SH-SY5Y (cell line): ENCODE data around the gene TEKT3.
A peak's percentile ranks its signal among the peaks of the same experiment; 100 is the strongest.

Experiments used
- GATA2 ChIP-seq: IDR thresholded peaks from 2 replicates; pipeline ENCODE4 v1.6.1; 2011; ENCODE audit warnings: mild to moderate bottlenecking, low read depth, low read length
- GATA3 ChIP-seq: IDR thresholded peaks from 2 replicates; pipeline ENCODE4 v1.6.1; 2011; ENCODE audit warnings: low read depth, mild to moderate bottlenecking, low read length, moderate library complexity

The TEKT3 gene

DNA sequence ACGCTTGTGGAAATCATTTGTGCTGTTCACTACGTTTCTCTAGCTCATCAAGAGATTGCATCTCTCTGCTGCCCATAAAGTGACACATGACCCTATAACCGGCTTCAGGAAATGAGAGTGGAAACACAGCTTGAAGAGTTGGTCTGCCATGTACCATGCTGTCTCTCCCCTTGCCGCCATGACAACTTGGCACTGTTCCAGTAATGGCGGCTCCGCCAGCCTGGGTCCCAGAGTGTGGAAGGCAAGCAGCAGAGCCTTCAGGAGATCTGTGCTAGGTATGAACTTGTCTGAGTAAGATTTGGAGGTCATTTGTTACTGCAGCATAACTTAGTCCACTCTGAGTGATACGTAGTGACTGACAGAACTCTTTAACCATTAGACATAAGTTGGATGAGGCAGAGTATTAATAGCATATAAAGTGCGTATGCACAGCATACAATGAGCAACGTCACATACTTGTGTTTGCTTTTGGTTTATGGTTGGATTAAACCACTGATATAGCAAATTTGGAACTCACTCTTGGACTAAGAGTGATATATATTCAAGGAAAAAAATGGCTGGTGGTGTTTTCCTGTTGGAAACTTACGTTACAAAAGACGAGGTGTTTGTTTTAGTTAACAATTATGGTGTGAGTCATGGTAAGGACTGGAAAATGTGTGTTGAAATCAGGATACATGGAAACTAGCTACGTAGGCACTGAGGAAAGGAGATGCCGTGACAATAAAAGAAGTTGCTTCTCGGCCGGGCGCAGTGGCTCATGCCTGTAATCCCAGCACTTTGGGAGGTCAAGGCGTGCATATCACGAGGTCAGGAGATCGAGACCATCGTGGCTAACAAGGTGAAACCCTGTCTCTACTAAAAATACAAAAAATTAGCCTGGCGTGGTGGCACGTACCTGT is 51.9 kb downstream of the TEKT3 start:
- TF ChIP-seq GATA2 = peak; percentile 74
- no peak for TF ChIP-seq GATA3

DNA sequence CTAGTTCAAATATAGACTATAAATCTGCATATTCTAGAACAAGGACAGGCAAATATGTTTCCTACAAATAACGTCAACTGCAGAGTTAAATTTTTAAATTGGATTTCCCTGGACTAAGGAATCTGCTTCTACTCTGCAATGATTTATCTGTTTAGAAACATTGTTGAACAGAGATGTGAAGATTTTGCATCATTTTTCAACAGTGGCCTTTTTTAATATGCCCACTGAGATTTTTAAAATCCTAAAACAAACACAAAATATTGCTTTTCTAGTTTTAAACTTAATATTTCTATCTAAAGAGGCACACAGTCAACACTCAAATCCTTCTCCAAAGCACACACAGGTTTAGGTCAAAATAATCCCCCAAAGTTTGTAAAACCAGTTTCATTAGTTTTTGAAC is 52.5 kb downstream of the TEKT3 start:
- no peak for TF ChIP-seq GATA2
- no peak for TF ChIP-seq GATA3

DNA sequence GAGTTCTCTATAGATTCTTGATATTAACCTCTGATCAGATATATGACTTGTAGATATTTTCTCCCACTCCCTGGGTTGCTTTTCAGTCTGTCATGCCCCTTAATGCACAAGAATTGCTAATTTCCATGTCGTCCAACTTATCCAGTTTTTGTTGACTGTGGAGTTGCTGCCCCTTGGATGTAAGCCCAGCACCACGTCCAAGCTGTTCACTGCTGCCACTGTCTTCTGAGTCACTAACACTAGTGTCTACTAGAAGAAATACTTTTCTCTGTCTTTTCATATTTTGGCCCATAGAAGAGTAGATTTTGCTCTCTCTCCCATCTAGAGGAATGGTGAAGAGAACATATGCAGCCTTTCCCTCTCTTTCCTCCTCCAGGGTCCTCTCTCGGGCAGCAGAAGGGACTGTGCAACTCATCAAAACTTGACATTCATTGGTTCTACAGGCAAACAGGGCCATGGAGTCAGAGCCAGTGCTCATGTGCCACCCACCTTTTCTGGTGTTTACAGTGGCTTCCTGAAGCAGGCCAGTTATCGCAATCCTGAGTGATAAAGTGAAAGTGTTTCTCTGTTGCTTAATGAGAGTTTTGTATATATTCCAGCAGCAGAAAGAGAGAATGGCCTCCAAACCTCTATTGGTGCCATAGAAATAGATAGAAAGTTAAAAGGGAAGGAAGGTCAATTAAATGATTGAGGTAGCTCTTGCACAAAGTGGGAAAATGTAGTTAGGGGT is 53.7 kb downstream of the TEKT3 start:
- TF ChIP-seq GATA3 (no peak), GATA2 (no peak)

DNA sequence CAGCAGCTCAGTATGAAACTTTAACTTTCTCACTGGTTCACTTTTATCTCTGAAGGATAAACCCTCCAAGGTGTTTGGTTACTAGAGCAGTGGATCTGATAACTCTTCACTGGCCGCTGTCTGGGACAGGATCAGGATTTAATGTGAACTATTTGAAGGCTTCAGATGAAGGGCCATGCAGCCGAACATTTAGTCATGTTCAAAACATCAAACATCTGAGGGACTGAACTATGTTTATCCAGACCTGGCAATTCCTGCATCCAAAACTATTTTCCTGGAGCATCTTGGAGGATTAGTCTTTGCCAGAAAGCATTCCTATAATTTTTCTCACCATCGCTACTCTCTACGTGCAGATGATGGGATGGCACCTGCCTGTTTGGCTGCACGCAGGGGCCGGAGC is 55.9 kb downstream of the TEKT3 start:
- TF ChIP-seq GATA3 (no peak), GATA2 (no peak)

DNA sequence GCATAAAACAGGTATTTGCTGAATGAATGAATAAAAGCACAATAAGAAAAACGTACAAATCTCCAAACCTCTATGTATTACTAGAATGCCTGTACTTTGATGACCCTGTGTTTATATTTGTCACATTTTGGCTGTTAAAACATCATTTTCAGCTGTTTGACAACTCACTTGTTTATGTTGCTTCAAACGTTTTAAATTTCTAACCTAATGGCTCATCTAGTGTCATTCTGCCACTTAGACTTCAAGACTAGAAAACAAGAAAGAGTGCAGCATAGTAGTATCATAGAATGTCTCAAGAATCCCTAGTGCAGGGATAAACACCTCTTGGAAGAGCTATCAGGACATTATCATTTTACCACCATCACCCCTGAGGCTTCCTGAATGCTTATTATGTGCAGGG is 56.9 kb downstream of the TEKT3 start:
- TF ChIP-seq GATA3 (no peak), GATA2 (no peak)

DNA sequence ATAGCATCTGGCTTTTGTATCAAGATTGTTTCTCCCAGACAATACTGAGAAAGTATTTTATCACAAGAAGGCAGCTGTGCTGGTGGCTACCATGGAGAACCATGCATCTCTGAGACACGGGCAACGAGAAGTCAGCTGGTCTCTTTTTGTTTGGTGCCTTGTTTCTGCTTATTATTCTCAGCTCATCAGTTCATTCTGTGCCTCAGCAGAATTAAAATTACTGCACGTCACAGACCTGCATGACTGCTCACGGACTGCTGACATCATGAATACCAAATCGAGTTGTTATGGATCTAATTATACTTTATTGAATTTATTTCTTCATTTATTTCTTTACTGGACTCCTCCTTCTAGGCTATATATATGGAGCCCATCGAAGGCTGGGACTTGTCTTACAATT is 57.3 kb downstream of the TEKT3 start:
- TF ChIP-seq GATA3 = no peak
- no peak for TF ChIP-seq GATA2

DNA sequence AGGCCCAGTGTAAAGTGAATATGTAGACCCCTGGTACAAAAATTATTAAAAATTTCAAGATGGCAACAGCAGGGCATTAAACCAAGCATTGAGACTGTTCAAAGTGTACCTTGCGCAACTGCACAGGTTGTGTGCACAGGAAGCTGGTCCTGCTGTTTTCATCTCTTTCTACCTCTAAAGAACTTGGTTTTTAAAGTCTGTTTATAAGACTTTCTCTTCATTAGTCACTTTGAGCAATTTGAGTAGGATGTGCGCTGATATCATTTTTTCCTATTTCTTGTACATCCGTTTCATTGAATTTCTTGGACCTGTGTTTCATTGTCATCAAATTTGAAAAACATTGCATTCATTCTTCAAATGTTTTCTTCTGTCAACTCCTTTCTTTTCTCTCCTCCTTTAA is 59.5 kb downstream of the TEKT3 start:
- no peak for TF ChIP-seq GATA2
- no peak for TF ChIP-seq GATA3

DNA sequence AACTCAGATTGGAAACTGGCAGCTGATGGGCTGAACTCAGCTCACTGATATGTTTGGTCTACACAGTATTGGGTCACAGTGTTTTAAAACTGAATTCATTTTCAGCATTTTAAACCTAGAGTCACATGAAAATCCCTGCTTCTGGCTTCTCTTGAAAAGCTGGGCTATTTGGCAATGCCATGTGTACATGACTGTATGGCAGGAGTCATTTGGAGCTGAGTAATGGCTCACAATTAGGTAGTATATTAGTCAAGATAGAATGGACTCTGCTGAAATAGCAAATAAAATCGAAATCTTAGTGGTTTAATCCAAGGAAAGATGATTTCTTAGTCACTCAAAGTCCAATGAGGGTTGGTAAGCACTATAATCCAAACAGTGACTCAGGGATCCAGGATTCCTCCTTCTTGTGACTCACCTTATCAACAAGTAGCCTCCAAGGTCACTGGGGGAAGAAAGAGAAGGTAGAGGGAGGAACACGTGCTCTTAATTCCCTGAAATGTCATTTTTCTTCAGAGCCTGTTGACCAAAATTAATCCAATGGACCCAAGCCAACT is 62.4 kb downstream of the TEKT3 start:
- TF ChIP-seq GATA3 (no peak), GATA2 (no peak)

DNA sequence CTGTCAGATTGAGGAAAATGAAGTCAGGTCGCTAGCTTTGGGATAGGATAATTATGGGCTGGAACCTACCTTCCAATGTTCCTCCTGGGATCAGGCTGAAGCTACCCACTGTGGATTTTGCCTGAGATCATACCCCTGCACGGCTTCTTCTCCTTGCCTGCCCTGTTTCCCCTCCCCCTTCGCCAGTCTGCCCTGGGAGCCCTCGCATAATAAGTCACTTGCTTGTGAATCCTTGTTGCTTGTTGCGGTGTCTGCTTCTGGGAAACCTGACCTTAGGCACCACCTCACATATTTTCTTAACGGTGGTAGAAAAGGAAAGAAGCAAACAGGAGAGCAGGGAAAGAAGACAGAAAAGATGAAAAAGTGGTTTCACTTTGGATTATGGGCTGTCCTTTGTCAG is 63.0 kb downstream of the TEKT3 start:
- TF ChIP-seq GATA3 = no peak

DNA sequence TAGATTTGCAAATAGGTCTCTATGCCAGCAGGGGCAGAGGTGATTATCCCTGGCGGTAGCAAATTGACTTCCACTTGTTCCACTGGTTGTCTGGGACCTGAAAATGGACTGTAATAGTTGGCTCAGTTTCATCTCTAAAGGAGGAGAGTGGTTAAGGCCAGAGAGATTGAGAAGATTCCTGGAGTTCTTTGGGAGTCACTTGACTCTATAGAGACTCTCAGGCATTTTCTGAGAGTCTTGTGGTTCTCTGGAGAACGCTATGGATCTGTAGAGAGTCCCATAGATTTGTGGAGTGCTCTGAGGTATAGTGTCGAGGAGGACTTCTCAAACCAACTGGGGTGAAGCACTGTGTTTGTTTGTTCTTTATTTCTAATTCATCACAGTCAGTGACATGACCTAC is 67.4 kb downstream of the TEKT3 start:
- TF ChIP-seq GATA3 = no peak
- TF ChIP-seq GATA2 = no peak

DNA sequence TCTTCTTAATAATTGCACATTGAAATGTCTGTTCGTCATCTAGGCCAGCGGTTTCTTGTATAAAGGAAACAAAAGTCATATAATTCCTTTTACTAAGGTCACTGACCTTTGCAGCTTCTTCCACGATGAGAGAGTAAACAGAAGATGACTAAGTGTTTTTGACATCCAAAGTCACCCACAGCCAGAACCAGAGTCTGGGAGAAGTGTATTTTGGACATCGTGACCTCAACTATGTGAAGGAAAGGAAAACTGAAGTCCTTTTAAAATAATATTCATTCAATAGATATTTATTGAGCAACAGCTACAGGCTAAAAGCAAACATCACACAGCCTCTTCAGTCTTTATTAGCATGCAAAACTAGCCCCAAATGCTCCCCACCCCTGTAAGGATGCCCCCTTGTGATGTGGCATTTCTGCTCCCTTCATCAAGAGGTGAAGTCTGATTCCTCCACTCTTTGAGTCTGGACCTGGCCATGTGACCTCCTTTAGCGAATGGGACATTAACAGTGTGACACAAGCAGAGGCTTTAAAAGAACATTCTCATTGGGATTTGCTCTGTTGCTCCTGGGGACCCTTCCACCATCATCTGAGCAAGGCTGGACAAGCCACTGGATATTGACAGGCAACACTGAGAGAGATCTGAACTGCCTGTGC is 68.1 kb downstream of the TEKT3 start:
- TF ChIP-seq GATA2 (no peak), GATA3 (no peak)

DNA sequence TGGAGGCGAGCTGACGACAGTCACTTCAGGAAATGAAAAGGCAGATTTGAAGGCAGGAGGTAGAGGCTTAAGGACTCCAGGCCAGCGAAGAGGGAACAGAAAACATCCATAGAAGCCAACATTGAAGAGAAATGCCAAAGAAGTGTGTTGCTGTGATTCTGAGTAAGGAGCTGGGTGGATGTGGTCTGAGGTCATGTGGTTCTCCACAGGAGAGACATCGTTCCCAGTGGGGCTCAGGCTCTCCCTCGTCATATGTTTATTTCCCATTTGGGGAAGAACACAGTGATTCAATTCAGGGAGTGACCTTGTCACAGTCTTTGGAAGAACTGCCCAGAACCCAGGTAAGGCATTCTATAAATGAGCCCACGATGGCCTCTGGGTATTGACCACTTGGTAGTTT is 69.7 kb downstream of the TEKT3 start:
- TF ChIP-seq GATA2 (no peak), GATA3 (no peak)

DNA sequence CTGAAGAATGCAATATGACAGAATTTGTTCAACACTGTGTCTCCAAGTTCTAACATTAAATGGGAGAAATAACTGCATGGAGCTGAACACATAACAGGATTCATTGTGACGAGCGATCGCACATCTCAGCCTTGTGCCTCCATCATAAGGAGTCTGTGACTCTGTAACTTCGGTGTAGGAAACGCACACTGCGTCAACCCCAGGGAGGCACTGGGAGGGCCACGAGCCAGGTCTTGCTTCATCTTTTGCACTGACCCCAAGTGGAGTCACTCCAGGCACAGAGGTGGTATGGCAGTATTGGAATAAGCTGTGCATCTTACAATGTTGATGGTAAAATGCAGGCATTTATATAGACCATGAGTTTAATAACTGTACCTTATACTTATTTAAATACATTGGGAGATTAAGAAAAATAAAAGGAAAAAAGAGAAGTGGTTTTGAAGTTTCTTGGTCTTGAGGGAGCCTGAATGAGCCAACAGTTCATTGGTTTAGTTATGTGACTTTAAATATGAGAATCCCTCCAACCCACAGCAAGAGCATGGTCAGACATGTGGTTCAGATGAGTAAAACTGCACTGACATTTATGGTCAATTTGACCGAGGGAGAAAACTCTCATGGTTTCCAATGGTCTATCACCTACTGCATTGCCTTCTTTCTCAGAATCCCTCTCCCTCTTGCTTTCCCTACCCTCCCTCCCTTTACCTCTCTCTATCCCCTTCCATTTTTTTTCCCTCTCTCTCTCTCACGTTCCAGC is 70.6 kb downstream of the TEKT3 start:
- no peak for TF ChIP-seq GATA2
- no peak for TF ChIP-seq GATA3

DNA sequence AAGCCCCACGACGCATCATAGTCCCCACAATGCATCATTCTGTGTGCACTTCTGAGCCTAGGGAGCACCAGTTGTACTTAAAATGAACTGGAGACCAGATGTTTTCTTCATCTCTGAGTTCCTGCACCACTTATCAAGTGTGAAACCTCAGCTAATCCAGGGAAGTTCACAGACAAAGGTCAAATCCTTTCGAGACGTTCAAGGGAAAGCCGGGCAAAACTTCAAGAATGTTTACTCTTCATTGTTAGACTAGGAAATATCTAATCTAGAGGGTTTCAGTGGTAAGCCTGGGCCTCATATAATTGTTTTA is 71.7 kb downstream of the TEKT3 start:
- no peak for TF ChIP-seq GATA3
